Activated CD4-positive, alpha-beta memory T cell treated with anti-CD3 and anti-CD28 coated beads, Interleukin-2, amount 10 ng/mL, durations not matched to agents 7 days and 5 days (primary cell): ENCODE data around the gene GPR68. TPM values are rescaled to one million over a fixed set of nuclear protein-coding genes. Genes with fewer than 3 reads are reported as not detected.
A peak's percentile ranks its signal among the peaks of the same experiment; 100 is the strongest.

Source experiments
- CTCF ChIA-PET: fragments of 350-600 bp; sonication (Branson Sonifier 250); formaldehyde crosslinking; loops from one replicate; lab custom pipeline; 2021; ENCODE audit warnings: antibody characterized with exemption, inconsistent platforms; lab: Charles Lee
- POLR2A ChIA-PET: fragments of 350-600 bp; sonication (Branson Sonifier 250); formaldehyde crosslinking; loops from one replicate; lab custom pipeline; 2021; ENCODE audit warnings: antibody characterized with exemption; lab: Charles Lee
- DNase-seq: peaks from one replicate; pipeline ENCODE4 v3.0.0-alpha.2; 2020
- H3K27ac Mint-ChIP-seq: one replicate; pipeline ENCODE4 v1.8.0; 2021; ENCODE audit warnings: mild to moderate bottlenecking, mixed read lengths
- H3K27me3 Mint-ChIP-seq: one replicate; pipeline ENCODE4 v1.8.0; 2021; ENCODE audit warnings: mixed read lengths
- H3K36me3 Mint-ChIP-seq: one replicate; pipeline ENCODE4 v1.8.0; 2021; ENCODE audit warnings: low read depth, mixed read lengths
- H3K4me1 Mint-ChIP-seq: one replicate; pipeline ENCODE4 v1.8.0; 2021; ENCODE audit warnings: mixed read lengths
- H3K4me3 Mint-ChIP-seq: one replicate; pipeline ENCODE4 v1.8.0; 2021; ENCODE audit warnings: mild to moderate bottlenecking, mixed read lengths
- H3K9me3 Mint-ChIP-seq: one replicate; pipeline ENCODE4 v1.8.0; 2021; ENCODE audit warnings: mixed read lengths
- total RNA-seq, 2 experiments: library from RNA; stranded (reverse); gene quantifications; one replicate each; pipeline ENCODE4 v1.2.3, GENCODE V29; 2021

The GPR68 gene
- total RNA-seq: 10 to 100 TPM; 36.9 to 39.8 TPM

- H3K4me3 Mint-ChIP-seq: peak within 1 kb of the TSS; percentile 96
- POLR2A ChIA-PET: interaction anchor here (0.6 to 18.3 kb wide), 33 partner anchors 11 to 860 kb away, joined by 3 to 886 read pairs (median 8); partner anchors contain the start of genes CALM1, CCDC88C, DGLUCY and PPP4R3A
- H3K36me3 Mint-ChIP-seq: peaks cover 88% of the 10 kb centered on the region
- H3K9me3 Mint-ChIP-seq: no peaks in the 10 kb centered on the region
- no peaks in the 10 kb centered on the region for H3K27me3 Mint-ChIP-seq
- peaks cover 82% of the 10 kb centered on the region for H3K4me1 Mint-ChIP-seq
- no peak for DNase-seq
- H3K27ac Mint-ChIP-seq: peak within 1 kb of the TSS; percentile 97
- CTCF ChIA-PET: interaction anchor here (0.9 to 6.6 kb wide), 14 partner anchors 9 to 342 kb away, joined by 3 to 66 read pairs (median 6); no protein-coding TSS in a partner anchor
Observed at GRCh38 chr14:91244501-91244901, at the start of gene GPR68. Gene GPR68, minus strand, starts transcription at chr14:91244704. Its CDS starts 9,654 bp downstream, at chr14:91235050.

- no peak overlapping the region for H3K27ac Mint-ChIP-seq
Observed at GRCh38 chr14:91294153-91294552, 49.6 kb upstream of the GPR68 start.

GRCh38 chr14:91293281-91293680 is 48.8 kb upstream of the GPR68 start:
- no peak for DNase-seq
- Mint-ChIP-seq H3K27ac (peak overlapping the region; percentile 42), H3K27me3 (no peaks in the 10 kb centered on the region), H3K9me3 (no peaks in the 10 kb centered on the region), H3K4me1 (peaks cover 12% of the 10 kb centered on the region), H3K36me3 (peaks cover 90% of the 10 kb centered on the region), H3K4me3 (no peak overlapping the region)
- CTCF ChIA-PET: no interaction called here
- POLR2A ChIA-PET: interaction anchor here (1.1 to 1.2 kb wide), 3 partner anchors 10 to 49 kb away, joined by 3 read pairs; no protein-coding TSS in a partner anchor

More at GRCh38 chr14:91294153-91294552, 49.6 kb upstream of the GPR68 start:
- CTCF ChIA-PET: no interaction called here
- DNase-seq: no peak
- H3K9me3 Mint-ChIP-seq: no peaks in the 10 kb centered on the region
- H3K36me3 Mint-ChIP-seq: peaks cover 92% of the 10 kb centered on the region
- no peaks in the 10 kb centered on the region for H3K27me3 Mint-ChIP-seq
- H3K4me1 Mint-ChIP-seq: peaks cover 12% of the 10 kb centered on the region
- no peak overlapping the region for H3K4me3 Mint-ChIP-seq
- POLR2A ChIA-PET: interaction anchor here (0.9 kb wide), 1 partner anchor 50 kb away, joined by 3 read pairs; the partner anchor contains the start of gene GPR68

GRCh38 chr14:91292491-91292890 is 48.0 kb upstream of the GPR68 start:
- POLR2A ChIA-PET: interaction anchor here (1.1 to 1.2 kb wide), 2 partner anchors 11 to 18 kb away, joined by 3 read pairs; no protein-coding TSS in a partner anchor

GRCh38 chr14:91291786-91292405 is 47.4 kb upstream of the GPR68 start:
- peaks cover 12% of the 10 kb centered on the region for H3K4me1 Mint-ChIP-seq
- no peak overlapping the region for H3K4me3 Mint-ChIP-seq
- ChIA-PET CTCF (interaction anchor here (2.0 kb wide), 1 partner anchor 136 kb away, joined by 4 read pairs; no protein-coding TSS in a partner anchor), POLR2A (interaction anchor here (1.6 kb wide), 1 partner anchor 48 kb away, joined by 6 read pairs; the partner anchor contains the start of gene GPR68)
- no peaks in the 10 kb centered on the region for H3K9me3 Mint-ChIP-seq
- H3K36me3 Mint-ChIP-seq: peaks cover 87% of the 10 kb centered on the region
- no peak for DNase-seq
- H3K27me3 Mint-ChIP-seq: no peaks in the 10 kb centered on the region
- H3K27ac Mint-ChIP-seq: no peak overlapping the region

More at GRCh38 chr14:91292491-91292890, 48.0 kb upstream of the GPR68 start:
- no peak for DNase-seq
- Mint-ChIP-seq H3K27me3 (no peaks in the 10 kb centered on the region), H3K36me3 (peaks cover 90% of the 10 kb centered on the region), H3K4me3 (no peak overlapping the region), H3K27ac (no peak overlapping the region), H3K4me1 (peaks cover 12% of the 10 kb centered on the region), H3K9me3 (no peaks in the 10 kb centered on the region)
- CTCF ChIA-PET: no interaction called here

GRCh38 chr14:91290986-91291385 is 46.5 kb upstream of the GPR68 start:
- no peaks in the 10 kb centered on the region for H3K27me3 Mint-ChIP-seq
- peaks cover 87% of the 10 kb centered on the region for H3K36me3 Mint-ChIP-seq
- no peaks in the 10 kb centered on the region for H3K9me3 Mint-ChIP-seq
- no peak for DNase-seq
- H3K4me3 Mint-ChIP-seq: no peak overlapping the region
- POLR2A ChIA-PET: interaction anchor here (0.6 to 1.6 kb wide), 3 partner anchors 41 to 86 kb away, joined by 3 to 6 read pairs (median 4); partner anchors contain the start of gene GPR68
- CTCF ChIA-PET: interaction anchor here (2.0 kb wide), 1 partner anchor 137 kb away, joined by 4 read pairs; no protein-coding TSS in a partner anchor
- no peak overlapping the region for H3K27ac Mint-ChIP-seq
- peaks cover 17% of the 10 kb centered on the region for H3K4me1 Mint-ChIP-seq

- Mint-ChIP-seq H3K36me3 (peaks cover 91% of the 10 kb centered on the region), H3K4me1 (peaks cover 24% of the 10 kb centered on the region), H3K27me3 (no peaks in the 10 kb centered on the region), H3K9me3 (no peaks in the 10 kb centered on the region), H3K4me3 (no peak overlapping the region), H3K27ac (no peak overlapping the region)
- ChIA-PET POLR2A (no interaction called here), CTCF (interaction anchor here (8.4 kb wide), 1 partner anchor 113 kb away, joined by 136 read pairs; no protein-coding TSS in a partner anchor)
- DNase-seq: no peak
Observed at GRCh38 chr14:91289464-91289863, 45.0 kb upstream of the GPR68 start.

GRCh38 chr14:91288876-91289275 is 44.4 kb upstream of the GPR68 start:
- Mint-ChIP-seq H3K27me3 (no peaks in the 10 kb centered on the region), H3K4me1 (peaks cover 23% of the 10 kb centered on the region), H3K9me3 (no peaks in the 10 kb centered on the region), H3K4me3 (no peak overlapping the region), H3K27ac (no peak overlapping the region), H3K36me3 (peaks cover 91% of the 10 kb centered on the region)
- ChIA-PET POLR2A (interaction anchor here (1.3 kb wide), 1 partner anchor 9 kb away, joined by 3 read pairs; no protein-coding TSS in a partner anchor), CTCF (interaction anchor here (2.0 to 8.4 kb wide), 4 partner anchors 11 to 386 kb away, joined by 4 to 136 read pairs (median 12); no protein-coding TSS in a partner anchor)
- DNase-seq: no peak

GRCh38 chr14:91286530-91286937 is 42.0 kb upstream of the GPR68 start:
- Mint-ChIP-seq H3K4me3 (no peak overlapping the region), H3K27me3 (no peaks in the 10 kb centered on the region), H3K36me3 (peaks cover 93% of the 10 kb centered on the region), H3K9me3 (no peaks in the 10 kb centered on the region), H3K4me1 (peaks cover 17% of the 10 kb centered on the region), H3K27ac (peak overlapping the region; percentile 59)
- ChIA-PET CTCF (interaction anchor here (1.0 to 8.4 kb wide), 13 partner anchors 9 to 384 kb away, joined by 3 to 136 read pairs (median 6); partner anchors contain the start of gene GPR68), POLR2A (interaction anchor here (0.6 to 3.8 kb wide), 7 partner anchors 22 to 129 kb away, joined by 3 to 25 read pairs (median 4); partner anchors contain the start of gene GPR68)
- peak; percentile 85 for DNase-seq

- Mint-ChIP-seq H3K27ac (peak overlapping the region; percentile 2), H3K36me3 (peaks cover 83% of the 10 kb centered on the region), H3K4me1 (peaks cover 17% of the 10 kb centered on the region), H3K9me3 (no peaks in the 10 kb centered on the region), H3K4me3 (no peak overlapping the region), H3K27me3 (no peaks in the 10 kb centered on the region)
- POLR2A ChIA-PET: interaction anchor here (1.2 to 3.8 kb wide), 5 partner anchors 20 to 108 kb away, joined by 3 to 25 read pairs (median 4); partner anchors contain the start of gene GPR68
- no peak for DNase-seq
- CTCF ChIA-PET: interaction anchor here (1.0 to 8.4 kb wide), 8 partner anchors 10 to 382 kb away, joined by 3 to 136 read pairs (median 4); partner anchors contain the start of gene GPR68
Observed at GRCh38 chr14:91284791-91285548, 40.5 kb upstream of the GPR68 start.

GRCh38 chr14:91284146-91284790 is 39.8 kb upstream of the GPR68 start:
- H3K9me3 Mint-ChIP-seq: no peaks in the 10 kb centered on the region
- H3K27ac Mint-ChIP-seq: no peak overlapping the region
- peaks cover 85% of the 10 kb centered on the region for H3K36me3 Mint-ChIP-seq
- peaks cover 17% of the 10 kb centered on the region for H3K4me1 Mint-ChIP-seq
- ChIA-PET CTCF (interaction anchor here (1.3 to 8.4 kb wide), 3 partner anchors 35 to 382 kb away, joined by 3 to 136 read pairs (median 5); no protein-coding TSS in a partner anchor), POLR2A (interaction anchor here (1.3 to 3.8 kb wide), 2 partner anchors 28 to 40 kb away, joined by 3 to 25 read pairs; partner anchors contain the start of gene GPR68)
- DNase-seq: no peak
- no peak overlapping the region for H3K4me3 Mint-ChIP-seq
- H3K27me3 Mint-ChIP-seq: no peaks in the 10 kb centered on the region
